Measurements from ENCODE around the gene SLC16A13. TPM values are rescaled to one million over a fixed set of nuclear protein-coding genes. Genes with fewer than 3 reads are reported as not detected.

Gene SLC16A13
- total and polyA plus RNA-seq, 7 donors, result 0.17 to 1.5 (median 0.57) TPM

Other genes with a start within 250 kb of the SLC16A13 start
- not detected for gene TEKT1, start 204.3 kb upstream of the SLC16A13 start, total RNA-seq
- not detected for gene TEKT1, start 204.3 kb upstream of the SLC16A13 start, polyA plus RNA-seq
- gene ALOX12, start 40.0 kb upstream of the SLC16A13 start, total RNA-seq, result not detected
- gene ALOX12, start 40.0 kb upstream of the SLC16A13 start, polyA plus RNA-seq, result under 1 TPM in 1 of 3 donors, not detected in 2; 0.03 TPM
- gene RNASEK, start 23.4 kb upstream of the SLC16A13 start, total RNA-seq, result 100 to 1,000 TPM; 113 to 148 (median 139) TPM
- 100 to 1,000 TPM; 233 to 321 (median 236) TPM for gene RNASEK, start 23.4 kb upstream of the SLC16A13 start, polyA plus RNA-seq
- 10 to 100 TPM in 2 of 4 donors, 1 to 10 TPM in 2; 6.1 to 11.9 (median 10.1) TPM for gene BCL6B, start 13.0 kb upstream of the SLC16A13 start, total RNA-seq
- gene BCL6B, start 13.0 kb upstream of the SLC16A13 start, polyA plus RNA-seq, result 1 to 10 TPM; 2.0 to 4.4 (median 4.3) TPM
- under 1 TPM in 2 of 4 donors, not detected in 2; 0.36 to 0.42 TPM for gene SLC16A11, start 8.1 kb downstream of the SLC16A13 start, total RNA-seq
- 1 to 10 TPM in 1 of 3 donors, under 1 TPM in 2; 0.34 to 1.2 (median 0.77) TPM for gene SLC16A11, start 8.1 kb downstream of the SLC16A13 start, polyA plus RNA-seq
- 1 to 10 TPM; 1.9 to 4.9 (median 2.4) TPM for gene CLEC10A, start 44.2 kb downstream of the SLC16A13 start, total RNA-seq
- gene CLEC10A, start 44.2 kb downstream of the SLC16A13 start, polyA plus RNA-seq, result 1 to 10 TPM in 1 of 3 donors, under 1 TPM in 2; 0.69 to 2.4 (median 0.87) TPM
- gene ASGR2, start 78.8 kb downstream of the SLC16A13 start, total RNA-seq, result under 1 TPM in 2 of 4 donors, not detected in 2; 0.34 to 0.62 TPM
- gene ASGR2, start 78.8 kb downstream of the SLC16A13 start, polyA plus RNA-seq, result under 1 TPM in 2 of 3 donors, not detected in 1; 0.04 to 0.25 TPM
- under 1 TPM in 2 of 4 donors, not detected in 2; 0.26 to 0.39 TPM for gene ASGR1, start 143.4 kb downstream of the SLC16A13 start, total RNA-seq
- under 1 TPM; 0.08 to 0.23 (median 0.21) TPM for gene ASGR1, start 143.4 kb downstream of the SLC16A13 start, polyA plus RNA-seq
- 1 to 10 TPM; 3.2 to 8.9 (median 5.8) TPM for gene DLG4, start 183.8 kb downstream of the SLC16A13 start, total RNA-seq
- gene DLG4, start 183.8 kb downstream of the SLC16A13 start, polyA plus RNA-seq, result 1 to 10 TPM; 1.5 to 5.8 (median 1.8) TPM
- 1,000 to 10,000 TPM in 3 of 4 donors, 100 to 1,000 TPM in 1; 987 to 1,310 (median 1,099) TPM for gene ACADVL, start 183.9 kb downstream of the SLC16A13 start, total RNA-seq
- 1,000 to 10,000 TPM in 1 of 3 donors, 100 to 1,000 TPM in 2; 538 to 1,030 (median 946) TPM for gene ACADVL, start 183.9 kb downstream of the SLC16A13 start, polyA plus RNA-seq
- 10 to 100 TPM; 11.4 to 19.6 (median 13.8) TPM for gene DVL2, start 198.5 kb downstream of the SLC16A13 start, total RNA-seq
- 10 to 100 TPM; 10.0 to 22.1 (median 10.0) TPM for gene DVL2, start 198.5 kb downstream of the SLC16A13 start, polyA plus RNA-seq
- gene PHF23, start 203.4 kb downstream of the SLC16A13 start, total RNA-seq, result 10 to 100 TPM; 20.9 to 28.8 (median 27.7) TPM
- 10 to 100 TPM; 24.0 to 43.3 (median 29.4) TPM for gene PHF23, start 203.4 kb downstream of the SLC16A13 start, polyA plus RNA-seq
- gene GABARAP, start 206.4 kb downstream of the SLC16A13 start, total RNA-seq, result 100 to 1,000 TPM; 447 to 492 (median 481) TPM
- gene GABARAP, start 206.4 kb downstream of the SLC16A13 start, polyA plus RNA-seq, result 100 to 1,000 TPM; 344 to 569 (median 510) TPM
- gene CTDNEP1, start 215.7 kb downstream of the SLC16A13 start, total RNA-seq, result 100 to 1,000 TPM; 208 to 332 (median 254) TPM
- 100 to 1,000 TPM; 171 to 281 (median 196) TPM for gene CTDNEP1, start 215.7 kb downstream of the SLC16A13 start, polyA plus RNA-seq
- 10 to 100 TPM; 55.7 to 87.0 (median 74.8) TPM for gene ELP5, start 216.2 kb downstream of the SLC16A13 start, total RNA-seq
- gene ELP5, start 216.2 kb downstream of the SLC16A13 start, polyA plus RNA-seq, result 100 to 1,000 TPM in 1 of 3 donors, 10 to 100 TPM in 2; 50.4 to 104 (median 86.0) TPM
- gene CLDN7, start 226.5 kb downstream of the SLC16A13 start, total RNA-seq, result 1 to 10 TPM in 2 of 4 donors, under 1 TPM in 1, not detected in 1; 0.57 to 1.0 (median 1.0) TPM
- 1 to 10 TPM in 1 of 3 donors, under 1 TPM in 2; 0.48 to 1.1 (median 0.83) TPM for gene CLDN7, start 226.5 kb downstream of the SLC16A13 start, polyA plus RNA-seq
- gene SLC2A4, start 245.7 kb downstream of the SLC16A13 start, total RNA-seq, result 100 to 1,000 TPM in 3 of 4 donors, 10 to 100 TPM in 1; 50.9 to 257 (median 139) TPM
- 100 to 1,000 TPM in 1 of 3 donors, 10 to 100 TPM in 2; 19.4 to 127 (median 33.8) TPM for gene SLC2A4, start 245.7 kb downstream of the SLC16A13 start, polyA plus RNA-seq

All from psoas muscle (tissue), 7 donors.